Ishikawa (cell line): ENCODE results near the gene FCER2.

Experiments used
- CEBPB ChIP-seq: IDR thresholded peaks from 2 replicates; pipeline ENCODE4 v1.6.1; 2012
- CREB1 ChIP-seq: IDR thresholded peaks from 2 replicates; pipeline ENCODE4 v1.6.1; 2012; ENCODE audit warnings: low read depth
- EGR1 ChIP-seq: IDR thresholded peaks from 2 replicates; pipeline ENCODE4 v1.6.1; 2012
- EP300 ChIP-seq: IDR thresholded peaks from 2 replicates; pipeline ENCODE4 v1.6.1; 2012; ENCODE audit warnings: borderline replicate concordance
- FOXM1 ChIP-seq: IDR thresholded peaks from 2 replicates; pipeline ENCODE4 v1.6.1; 2012; ENCODE audit warnings: low read depth, borderline replicate concordance
- NFIC ChIP-seq: IDR thresholded peaks from 2 replicates; pipeline ENCODE4 v1.6.1; 2012
- RAD21 ChIP-seq: IDR thresholded peaks from 2 replicates; pipeline ENCODE4 v1.6.1; 2012; ENCODE audit warnings: low read depth
- TAF1 ChIP-seq: IDR thresholded peaks from 2 replicates; pipeline ENCODE4 v1.6.1; 2012; ENCODE audit warnings: low read depth, mild to moderate bottlenecking
- TCF12 ChIP-seq: IDR thresholded peaks from 2 replicates; pipeline ENCODE4 v1.6.1; 2012; ENCODE audit warnings: low read depth
- TEAD4 ChIP-seq: IDR thresholded peaks from 2 replicates; pipeline ENCODE4 v1.6.1; 2012
- YY1 ChIP-seq: IDR thresholded peaks from 2 replicates; pipeline ENCODE4 v1.6.1; 2012; ENCODE audit warnings: low read depth
- ZBTB7A ChIP-seq: IDR thresholded peaks from 2 replicates; pipeline ENCODE4 v1.6.1; 2012; ENCODE audit warnings: low read depth
- TF ChIP-seq, protein P1 (sequence below): IDR thresholded peaks from 2 replicates; pipeline ENCODE4 v1.6.1; 2012
- TF ChIP-seq, protein P2 (sequence below): IDR thresholded peaks from 2 replicates; pipeline ENCODE4 v1.6.1; 2012; ENCODE audit warnings: low read depth, mild to moderate bottlenecking
- TF ChIP-seq, protein P3 (sequence below): IDR thresholded peaks from 2 replicates; pipeline ENCODE4 v1.6.1; 2012

The FCER2 gene

DNA sequence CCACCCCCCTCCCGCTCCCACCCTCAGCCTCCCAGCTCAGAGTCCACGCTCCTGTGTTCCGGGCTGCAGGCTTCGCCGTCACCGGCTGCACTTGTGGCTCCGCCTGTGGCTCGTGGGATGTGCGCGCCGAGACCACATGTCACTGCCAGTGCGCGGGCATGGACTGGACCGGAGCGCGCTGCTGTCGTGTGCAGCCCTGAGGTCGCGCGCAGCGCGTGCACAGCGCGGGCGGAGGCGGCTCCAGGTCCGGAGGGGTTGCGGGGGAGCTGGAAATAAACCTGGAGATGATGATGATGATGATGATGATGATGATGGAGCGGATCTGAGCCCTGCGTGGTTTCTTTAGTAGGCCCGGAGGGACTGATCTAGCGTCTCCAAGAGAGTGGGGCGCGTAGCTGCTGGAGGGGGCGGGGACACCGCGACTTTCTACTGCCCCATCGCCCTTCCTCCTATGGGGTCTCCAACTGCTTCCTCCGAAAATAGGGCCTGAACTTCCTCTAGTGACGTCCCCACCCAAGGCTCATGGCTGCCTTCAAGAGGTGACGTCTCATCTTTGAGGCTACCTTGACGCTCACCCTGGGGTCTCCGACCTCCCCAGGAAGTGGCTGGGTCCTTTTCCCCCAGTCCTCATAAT is 31.7 kb downstream of the FCER2 start:
- TF ChIP-seq TCF12 = no peak
- TF ChIP-seq, protein P1, sequence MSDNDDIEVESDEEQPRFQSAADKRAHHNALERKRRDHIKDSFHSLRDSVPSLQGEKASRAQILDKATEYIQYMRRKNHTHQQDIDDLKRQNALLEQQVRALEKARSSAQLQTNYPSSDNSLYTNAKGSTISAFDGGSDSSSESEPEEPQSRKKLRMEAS = peak; percentile 56; the same call in 1 of the 2 replicates

DNA sequence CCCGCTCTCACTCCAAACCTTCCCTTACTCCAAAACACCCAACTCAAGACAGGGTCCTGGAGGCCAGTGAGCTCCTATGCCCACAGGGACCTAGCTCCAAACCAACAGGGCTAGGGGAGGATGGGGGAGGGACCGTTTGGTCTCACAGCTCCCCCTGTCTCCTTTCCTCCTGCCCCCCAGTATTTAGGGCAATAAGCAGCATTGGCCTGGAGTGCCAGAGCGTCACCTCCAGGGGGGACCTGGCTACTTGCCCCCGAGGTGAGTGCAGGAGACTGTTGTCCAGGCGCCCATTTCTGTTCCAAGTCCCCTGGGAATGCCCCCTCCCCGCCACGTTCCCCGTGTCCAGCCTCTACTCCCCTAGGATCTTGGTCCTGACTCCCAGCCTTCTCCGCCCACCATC is 32.3 kb downstream of the FCER2 start:
- TF ChIP-seq, protein P1 = no peak
- no peak for TF ChIP-seq EGR1
- TF ChIP-seq TEAD4 = no peak
- no peak for TF ChIP-seq EP300
- no peak for TF ChIP-seq RAD21
- TF ChIP-seq CEBPB = no peak
- TF ChIP-seq CREB1 = no peak
- no peak for TF ChIP-seq TCF12
- no peak for TF ChIP-seq YY1
- no peak for TF ChIP-seq ZBTB7A
- TF ChIP-seq, protein P2, sequence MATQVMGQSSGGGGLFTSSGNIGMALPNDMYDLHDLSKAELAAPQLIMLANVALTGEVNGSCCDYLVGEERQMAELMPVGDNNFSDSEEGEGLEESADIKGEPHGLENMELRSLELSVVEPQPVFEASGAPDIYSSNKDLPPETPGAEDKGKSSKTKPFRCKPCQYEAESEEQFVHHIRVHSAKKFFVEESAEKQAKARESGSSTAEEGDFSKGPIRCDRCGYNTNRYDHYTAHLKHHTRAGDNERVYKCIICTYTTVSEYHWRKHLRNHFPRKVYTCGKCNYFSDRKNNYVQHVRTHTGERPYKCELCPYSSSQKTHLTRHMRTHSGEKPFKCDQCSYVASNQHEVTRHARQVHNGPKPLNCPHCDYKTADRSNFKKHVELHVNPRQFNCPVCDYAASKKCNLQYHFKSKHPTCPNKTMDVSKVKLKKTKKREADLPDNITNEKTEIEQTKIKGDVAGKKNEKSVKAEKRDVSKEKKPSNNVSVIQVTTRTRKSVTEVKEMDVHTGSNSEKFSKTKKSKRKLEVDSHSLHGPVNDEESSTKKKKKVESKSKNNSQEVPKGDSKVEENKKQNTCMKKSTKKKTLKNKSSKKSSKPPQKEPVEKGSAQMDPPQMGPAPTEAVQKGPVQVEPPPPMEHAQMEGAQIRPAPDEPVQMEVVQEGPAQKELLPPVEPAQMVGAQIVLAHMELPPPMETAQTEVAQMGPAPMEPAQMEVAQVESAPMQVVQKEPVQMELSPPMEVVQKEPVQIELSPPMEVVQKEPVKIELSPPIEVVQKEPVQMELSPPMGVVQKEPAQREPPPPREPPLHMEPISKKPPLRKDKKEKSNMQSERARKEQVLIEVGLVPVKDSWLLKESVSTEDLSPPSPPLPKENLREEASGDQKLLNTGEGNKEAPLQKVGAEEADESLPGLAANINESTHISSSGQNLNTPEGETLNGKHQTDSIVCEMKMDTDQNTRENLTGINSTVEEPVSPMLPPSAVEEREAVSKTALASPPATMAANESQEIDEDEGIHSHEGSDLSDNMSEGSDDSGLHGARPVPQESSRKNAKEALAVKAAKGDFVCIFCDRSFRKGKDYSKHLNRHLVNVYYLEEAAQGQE = no peak

DNA sequence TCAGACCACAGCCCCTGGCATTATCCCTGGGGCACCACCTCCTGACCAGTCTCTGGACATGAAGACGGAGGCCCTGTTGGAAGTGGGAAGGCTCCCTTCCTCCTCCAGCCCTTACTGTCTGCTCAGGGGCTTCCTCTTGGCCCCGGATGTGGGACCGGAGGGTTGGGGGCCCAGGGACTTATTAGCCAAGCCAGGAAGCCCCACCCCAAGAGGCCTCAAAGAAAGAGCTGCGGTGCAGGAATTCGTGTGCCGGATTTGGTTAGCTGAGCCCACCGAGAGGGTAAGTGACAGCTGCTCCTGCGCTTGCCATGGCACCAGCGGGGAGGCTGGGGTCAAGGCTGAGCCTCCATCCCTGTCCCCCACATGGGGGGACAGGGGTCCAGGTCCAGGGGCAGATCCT is 33.1 kb downstream of the FCER2 start, which contains the start of gene RETN:
RETN (plus strand) TSS at position 208 of the 400 bp plus-strand sequence. CDS start 278 bp downstream, outside the sequence.
- TF ChIP-seq TCF12 (no peak), RAD21 (no peak), EGR1 (no peak), ZBTB7A (no peak), TAF1 (no peak), FOXM1 (no peak), TEAD4 (no peak), EP300 (no peak), CEBPB (no peak), YY1 (no peak), CREB1 (no peak), NFIC (no peak)
- TF ChIP-seq, protein P3, sequence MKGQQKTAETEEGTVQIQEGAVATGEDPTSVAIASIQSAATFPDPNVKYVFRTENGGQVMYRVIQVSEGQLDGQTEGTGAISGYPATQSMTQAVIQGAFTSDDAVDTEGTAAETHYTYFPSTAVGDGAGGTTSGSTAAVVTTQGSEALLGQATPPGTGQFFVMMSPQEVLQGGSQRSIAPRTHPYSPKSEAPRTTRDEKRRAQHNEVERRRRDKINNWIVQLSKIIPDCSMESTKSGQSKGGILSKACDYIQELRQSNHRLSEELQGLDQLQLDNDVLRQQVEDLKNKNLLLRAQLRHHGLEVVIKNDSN = no peak
- TF ChIP-seq, protein P2 = no peak
- TF ChIP-seq, protein P1 = no peak

DNA sequence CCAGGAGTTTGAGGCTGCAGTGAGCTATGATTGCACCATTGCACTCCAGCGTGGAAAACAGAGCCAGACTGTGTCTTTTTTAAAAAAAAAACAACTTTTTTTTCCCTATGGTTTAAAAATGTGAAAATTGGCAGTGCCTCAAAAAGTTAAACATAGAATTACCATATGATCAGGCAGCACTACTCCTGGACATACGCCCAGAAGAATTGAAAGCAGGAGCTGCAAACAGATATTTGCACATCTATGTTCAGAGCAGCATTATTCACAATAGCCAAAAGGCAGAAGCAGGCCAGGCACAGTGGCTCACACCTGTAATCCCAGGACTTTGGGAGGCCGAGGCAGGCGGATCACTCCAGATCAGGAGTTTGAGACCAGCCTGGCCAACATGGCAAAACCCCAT is 36.9 kb downstream of the FCER2 start:
- TF ChIP-seq TCF12 (no peak), EP300 (no peak), FOXM1 (no peak), YY1 (no peak), RAD21 (no peak)
- TF ChIP-seq, protein P2 = no peak

DNA sequence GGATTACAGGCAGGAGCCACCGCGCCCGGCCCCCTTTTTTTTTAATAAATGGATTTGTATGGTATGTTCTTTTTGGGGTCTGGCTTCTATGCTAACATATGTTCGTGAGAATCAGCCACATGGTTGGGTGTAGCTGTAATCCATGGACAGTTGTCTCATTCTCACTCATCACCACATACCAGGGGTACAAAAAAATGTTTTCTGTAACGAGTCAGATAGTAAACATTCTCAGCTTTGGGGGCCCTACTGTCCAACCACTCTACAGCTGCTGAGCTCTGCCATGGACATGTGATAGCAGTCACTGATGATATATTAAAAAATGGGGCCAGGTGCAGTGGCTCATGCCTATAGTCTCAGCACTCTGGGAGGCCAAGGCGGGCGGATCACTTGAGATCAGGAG is 38.2 kb downstream of the FCER2 start:
- TF ChIP-seq YY1 = no peak
- TF ChIP-seq NFIC = no peak
- TF ChIP-seq RAD21 = no peak
